GM19043 (cell line): Measurements from ENCODE around the gene SIX1.

Experiments
- ATAC-seq: cut with Tn5 transposase; IDR thresholded peaks from one replicate; pipeline ENCODE4 v1.9.1; 2021; ENCODE audit warnings: low read depth; ENCODE audit not compliant: unreplicated experiment

Gene SIX1

DNA sequence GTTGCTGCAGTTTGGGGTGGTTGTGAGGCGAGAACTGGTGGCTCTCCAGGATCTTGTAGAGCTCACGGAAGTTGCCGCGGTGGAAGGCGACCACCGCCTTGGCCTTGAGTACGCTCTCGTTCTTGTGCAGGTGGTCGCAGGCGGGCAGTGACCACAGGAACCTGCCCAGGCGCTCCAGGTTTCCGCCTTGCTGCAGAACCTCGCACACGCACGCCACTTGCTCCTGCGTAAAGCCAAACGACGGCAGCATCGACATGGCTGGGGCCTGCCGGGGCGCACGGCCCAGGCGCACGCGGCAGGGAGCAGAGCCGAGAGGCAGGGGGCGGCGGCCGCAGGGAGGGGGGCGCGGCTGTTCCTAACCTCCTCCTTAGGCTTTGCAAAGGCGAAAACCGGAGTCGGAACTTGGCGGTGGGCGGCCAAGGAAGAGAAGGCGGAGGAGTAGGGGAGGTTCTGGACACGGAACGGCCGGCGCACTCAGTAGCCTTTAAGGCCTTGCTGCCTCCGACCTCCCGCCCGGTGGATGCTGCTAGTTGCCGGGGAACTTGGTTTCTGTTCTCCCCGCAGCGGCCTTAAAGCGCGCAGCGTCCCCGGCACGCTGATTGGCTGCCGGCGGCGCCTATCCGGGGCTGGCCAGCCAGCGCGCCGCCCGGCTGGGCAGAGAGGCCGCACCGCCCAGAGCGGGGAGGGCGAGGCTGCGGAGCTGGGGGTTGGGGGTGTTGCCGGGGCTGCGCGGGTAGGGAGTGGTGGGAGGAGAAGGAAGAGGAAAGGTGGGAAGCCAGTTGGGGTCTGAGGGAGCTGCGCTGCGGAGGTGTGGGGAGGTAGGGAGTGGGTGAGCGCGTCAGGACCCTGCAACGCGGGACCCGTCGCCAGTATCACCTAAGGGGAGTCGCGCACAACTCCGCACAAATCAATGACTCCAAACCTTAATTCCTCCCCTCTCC is at the start of gene SIX1:
Gene SIX1, minus strand, starts transcription at position 544 of the 941 bp plus-strand sequence. Its CDS starts 288 bp downstream, at position 256.
- ATAC-seq: peak; percentile 51

DNA sequence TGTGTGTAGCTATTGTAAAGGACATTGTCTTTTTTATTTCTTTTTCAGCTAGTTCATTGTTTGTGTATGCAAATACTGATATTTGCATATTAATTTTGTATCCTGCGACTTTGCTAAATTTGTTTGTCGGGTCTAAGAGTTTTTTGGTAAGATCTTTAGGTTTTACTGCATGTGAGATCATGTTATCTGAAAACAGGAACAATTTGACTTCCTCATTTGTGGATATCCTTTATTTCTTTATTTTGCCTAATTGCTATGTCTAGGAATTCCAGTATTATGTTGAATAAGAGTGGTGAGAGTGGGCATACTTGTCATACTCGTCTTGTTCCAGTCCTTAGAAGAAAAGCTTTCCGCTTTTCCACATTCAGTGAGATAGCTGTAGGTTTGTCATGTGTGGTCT is 46.0 kb upstream of the SIX1 start:
- ATAC-seq: no peak

DNA sequence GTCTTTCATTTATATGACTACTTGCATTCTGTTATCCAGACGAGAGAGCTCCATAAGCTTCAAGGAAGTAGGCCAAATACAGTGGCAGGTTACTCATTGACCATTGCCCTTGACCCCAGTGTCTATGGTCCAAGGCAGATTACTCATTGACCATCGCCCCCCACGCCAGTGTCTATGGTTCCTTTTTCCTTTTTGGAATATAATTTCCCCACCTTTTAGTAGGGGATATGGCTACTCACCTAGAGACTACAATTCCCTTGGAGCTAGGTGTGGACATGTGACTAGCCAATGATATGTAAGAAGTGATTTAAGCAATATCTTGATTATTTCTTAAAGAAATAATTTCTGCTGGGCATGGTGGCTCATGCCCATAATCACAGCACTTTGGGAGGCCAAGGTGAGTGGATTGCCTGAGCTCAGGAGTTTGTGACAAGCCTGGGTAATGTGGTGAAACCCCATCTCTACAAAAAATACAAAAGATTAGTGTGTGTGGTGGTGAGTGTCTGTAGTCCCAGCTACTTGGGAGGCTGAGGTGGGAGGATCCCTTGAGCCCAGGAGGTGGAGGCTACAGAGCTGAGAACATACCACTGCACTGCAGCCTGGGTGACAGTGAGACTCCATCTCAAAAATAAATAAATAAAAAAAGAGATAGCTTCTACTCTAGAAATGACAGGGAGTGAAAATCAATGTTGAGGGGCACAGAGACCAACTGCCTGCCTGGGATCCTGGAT is 42.3 kb upstream of the SIX1 start:
- no peak for ATAC-seq

DNA sequence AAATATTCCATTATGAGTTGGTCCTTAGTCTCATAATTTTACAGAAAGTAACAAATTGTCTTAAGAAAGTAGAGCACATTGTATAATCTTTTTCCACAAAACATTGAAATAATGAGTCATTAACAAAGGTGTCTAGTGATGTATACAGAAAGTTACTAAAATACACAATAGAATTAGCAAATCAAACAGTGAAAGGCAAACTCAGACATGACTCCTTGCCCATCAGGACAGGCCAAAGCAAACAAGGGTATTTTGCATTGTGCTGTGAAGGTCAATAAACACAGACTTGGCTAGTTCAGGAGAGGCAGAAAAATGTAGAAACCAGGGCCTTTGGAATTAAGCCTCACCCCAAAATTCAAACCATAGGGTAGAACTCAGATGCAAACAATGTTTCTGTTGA is 37.6 kb upstream of the SIX1 start:
- no peak for ATAC-seq

GRCh38 chr14:60684203-60684602 is 34.9 kb upstream of the SIX1 start:
- no peak for ATAC-seq

GRCh38 chr14:60681271-60681670 is 32.0 kb upstream of the SIX1 start:
- ATAC-seq: no peak

DNA sequence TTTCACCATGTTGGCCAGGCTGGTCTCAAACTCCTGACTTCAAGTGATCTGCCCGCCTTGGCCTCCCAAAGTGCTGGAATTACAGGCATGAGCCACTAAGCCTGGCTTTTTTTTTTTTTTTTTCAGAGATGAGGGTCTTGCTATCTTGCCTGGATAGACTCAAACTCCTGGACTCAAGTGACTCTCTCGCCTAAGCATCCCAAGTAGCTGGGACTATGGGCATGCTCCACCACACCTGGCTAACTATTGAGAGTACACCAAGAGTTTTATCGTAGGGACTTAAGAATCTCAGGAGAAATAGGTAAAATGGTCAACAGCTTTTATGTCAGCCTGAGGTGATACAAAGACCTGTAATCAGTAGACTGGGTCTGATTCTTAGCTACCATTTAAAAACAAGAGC is 31.2 kb upstream of the SIX1 start:
- no peak for ATAC-seq

DNA sequence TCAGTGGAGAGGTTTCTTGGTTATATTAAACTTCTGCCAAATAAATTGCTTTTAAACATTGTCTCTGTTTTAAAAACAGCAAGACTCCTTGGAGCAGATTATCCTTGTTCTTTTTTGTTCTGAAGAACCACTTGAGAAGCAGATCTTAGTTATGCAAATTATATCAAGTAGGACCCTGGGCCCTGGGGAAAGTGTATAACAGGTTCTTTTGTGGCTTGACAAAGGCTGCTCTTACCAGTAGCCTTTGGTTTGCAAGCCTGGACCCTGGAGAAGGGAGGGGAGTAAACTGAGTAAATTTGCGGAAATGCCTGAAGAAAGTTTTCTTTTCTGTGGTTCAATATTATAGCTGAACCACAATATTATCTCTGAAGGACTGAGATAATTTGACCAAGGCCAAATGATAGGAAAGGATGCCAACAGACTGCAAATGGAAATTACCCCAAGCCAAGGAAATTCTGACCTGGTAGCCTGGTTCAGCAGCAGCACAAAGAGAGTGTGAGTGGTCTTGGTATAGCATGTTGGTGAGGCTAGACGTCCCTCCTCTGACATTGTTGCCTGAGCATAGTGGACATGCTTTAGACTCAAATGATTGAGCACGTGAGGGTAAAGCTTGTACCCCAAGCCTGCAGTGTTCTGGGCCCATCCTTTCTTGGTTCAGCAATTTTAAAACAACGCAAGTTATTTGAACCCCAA is 30.4 kb upstream of the SIX1 start:
- no peak for ATAC-seq

GRCh38 chr14:60677701-60678100 is 28.4 kb upstream of the SIX1 start:
- ATAC-seq: no peak

- no peak for ATAC-seq
Observed at GRCh38 chr14:60670989-60671388, 21.7 kb upstream of the SIX1 start.

DNA sequence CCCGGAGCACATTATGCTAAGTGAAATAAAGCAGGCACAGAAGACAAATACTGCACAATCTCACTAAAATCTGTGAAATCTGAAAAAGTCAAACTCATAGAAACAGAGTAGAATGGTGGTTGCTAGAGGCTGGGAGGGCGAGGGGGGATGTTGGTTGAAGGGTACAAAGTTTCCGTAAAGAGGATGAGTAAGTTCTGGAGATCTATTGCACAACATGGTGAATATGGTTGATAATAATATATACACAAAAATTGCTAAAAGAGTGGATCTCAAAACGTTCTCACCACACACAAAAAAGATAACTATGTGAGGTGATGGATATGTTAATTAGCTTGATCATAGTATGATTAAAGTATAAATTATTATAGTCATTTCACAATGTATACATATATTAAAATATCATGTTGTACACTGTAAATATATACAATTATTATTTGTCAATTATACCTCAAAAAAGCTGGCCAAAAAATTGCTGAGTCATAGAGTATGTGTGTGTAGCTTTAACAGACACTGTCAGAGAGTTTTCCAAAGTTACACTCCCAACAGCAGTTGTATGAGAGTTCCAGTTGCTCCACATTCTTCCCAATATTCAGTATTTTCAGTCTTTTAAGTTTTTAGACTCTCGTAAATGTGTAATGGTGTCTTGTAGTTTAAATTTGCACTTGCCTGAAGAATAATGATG is 19.3 kb upstream of the SIX1 start:
- no peak for ATAC-seq

- ATAC-seq: no peak
Observed at GRCh38 chr14:60665177-60665550, 15.9 kb upstream of the SIX1 start.

DNA sequence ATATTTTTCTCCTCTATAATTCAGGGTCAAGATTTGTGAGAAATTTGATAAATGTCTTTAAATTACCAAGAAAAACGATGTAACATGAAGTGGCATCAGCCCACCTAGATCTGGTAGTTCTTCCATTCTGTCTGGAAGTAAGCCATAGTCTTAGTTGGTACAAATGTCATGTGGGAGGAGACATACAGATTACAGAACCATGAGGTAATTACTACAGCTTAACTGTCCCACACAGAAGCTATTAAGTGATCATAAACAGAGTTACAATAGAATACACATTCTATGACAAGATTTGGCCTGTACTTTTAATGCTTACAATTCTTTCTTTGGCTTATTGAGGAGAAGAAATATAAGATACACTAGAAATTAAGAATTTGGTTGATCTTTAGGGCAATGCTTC is 13.7 kb upstream of the SIX1 start:
- no peak for ATAC-seq

DNA sequence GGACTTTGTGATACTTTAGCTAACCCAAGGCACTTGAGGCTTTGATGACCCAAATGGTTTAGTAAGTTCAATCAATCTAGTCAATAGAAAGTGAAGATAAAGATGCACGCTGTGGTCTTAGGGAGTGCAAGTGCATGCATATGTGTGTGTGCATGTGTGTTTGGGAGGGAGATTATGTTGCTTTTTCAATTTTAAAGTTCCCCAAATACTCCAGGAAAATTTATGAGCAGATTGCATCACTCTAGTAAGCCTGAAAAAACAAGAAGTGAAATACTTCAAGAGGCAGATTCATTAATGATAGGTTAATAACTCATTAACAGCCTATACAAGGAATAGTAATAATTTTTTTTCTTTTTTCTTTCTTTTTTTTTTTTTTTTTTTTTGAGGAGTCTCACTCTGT is 12.4 kb upstream of the SIX1 start:
- ATAC-seq: no peak

DNA sequence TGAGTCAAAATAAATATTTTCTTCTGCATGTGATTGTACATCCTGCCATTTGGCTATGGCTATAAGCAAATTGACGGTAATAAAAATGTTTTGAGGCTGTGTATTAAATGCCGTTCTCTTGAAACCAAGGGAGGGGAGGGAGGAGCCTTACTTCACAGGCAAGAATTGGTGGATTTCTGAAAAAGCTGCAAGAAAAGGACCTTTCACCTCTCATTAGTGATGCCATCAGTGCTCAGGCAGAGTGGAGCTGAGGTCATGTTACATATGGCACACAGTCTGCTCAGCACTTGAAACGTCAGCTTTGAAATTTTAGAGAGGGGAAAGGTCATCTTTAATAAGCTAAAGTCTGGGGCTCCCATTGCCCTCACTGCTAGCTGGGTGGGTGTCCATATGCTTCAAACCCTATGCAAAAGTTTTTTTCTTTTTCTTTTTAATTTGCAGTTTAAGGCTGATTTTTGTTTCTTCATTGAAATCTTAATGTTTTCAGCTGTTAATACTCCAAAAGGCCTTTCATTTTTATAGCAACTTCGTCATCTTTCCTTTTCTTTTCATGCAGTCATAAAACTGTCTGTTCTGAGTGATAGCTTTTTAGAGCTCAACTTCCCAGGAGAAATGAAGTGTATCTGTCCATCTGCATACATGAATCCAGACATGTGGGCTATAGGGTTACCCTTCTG is 9.8 kb upstream of the SIX1 start:
- ATAC-seq: no peak

DNA sequence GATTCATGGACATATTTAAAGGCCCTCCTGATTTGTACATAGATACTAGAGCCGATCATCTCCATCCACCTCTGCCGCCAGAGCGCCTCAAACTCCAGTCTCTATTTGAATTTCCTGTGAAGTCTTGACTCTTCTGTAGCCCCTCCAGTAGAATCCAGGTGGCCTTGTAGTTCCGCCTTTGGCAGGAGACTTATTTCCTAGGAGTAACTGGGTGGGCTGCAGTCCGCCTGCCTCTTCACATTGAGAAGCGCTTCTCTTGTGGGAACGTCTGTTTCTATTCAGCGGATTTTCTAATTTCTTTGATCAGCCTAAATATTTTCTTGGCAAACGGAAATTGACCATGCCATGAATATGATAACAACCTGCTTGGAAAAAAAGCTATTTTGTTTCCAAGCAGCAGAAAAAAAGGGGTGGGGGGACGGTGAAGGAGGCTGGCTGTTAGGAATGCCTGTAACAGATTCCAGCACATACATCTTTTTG is 9.0 kb upstream of the SIX1 start:
- ATAC-seq: no peak

GRCh38 chr14:60657456-60658210 is 8.4 kb upstream of the SIX1 start:
- no peak for ATAC-seq

DNA sequence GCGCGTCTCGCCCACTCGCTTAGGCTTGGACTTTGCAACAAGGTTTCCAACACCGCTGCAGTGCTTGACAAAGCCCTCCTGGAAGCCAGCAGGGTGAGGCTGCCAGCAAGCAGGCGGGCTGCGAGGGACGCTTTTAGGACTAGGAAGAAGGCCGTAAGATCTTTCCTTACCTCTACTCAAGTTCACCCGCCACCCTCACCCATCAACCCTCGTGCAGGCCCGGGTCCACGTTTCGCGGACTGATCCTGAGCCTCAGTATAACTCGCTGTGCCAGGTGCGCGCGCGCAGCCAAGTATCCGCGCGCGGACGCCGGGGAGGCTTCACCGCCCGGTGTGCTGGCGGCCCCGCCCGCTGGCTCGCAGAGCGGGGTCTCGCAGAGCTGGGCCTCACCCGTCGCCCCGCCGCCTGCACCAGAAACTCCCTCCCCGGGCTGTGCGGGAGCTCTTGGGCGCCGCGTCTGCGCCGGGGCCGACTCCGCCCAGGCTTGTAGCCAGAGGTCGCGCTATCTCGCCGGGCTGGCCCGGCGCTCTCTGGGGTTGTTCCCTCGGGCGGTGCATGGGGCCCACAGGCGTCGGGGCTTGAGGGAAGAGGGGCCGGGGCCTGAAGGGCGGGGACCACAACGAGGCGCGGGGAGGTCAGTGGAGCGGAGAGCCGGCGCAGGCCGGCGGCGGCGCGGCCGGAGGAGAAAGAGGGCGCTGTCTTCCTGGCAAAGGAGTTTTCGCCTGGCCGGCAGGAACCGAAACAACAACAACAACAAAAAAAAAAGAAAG is 7.6 kb upstream of the SIX1 start:
- peak; percentile 80 for ATAC-seq
